ENCODE data around the gene ZNF592. TPM values are rescaled to one million over a fixed set of nuclear protein-coding genes. Genes with fewer than 3 reads are reported as not detected.
A peak's percentile ranks its signal among the peaks of the same experiment; 100 is the strongest.

ZNF592 gene
- total and polyA plus RNA-seq, 2 of the 13 experiments (the other 11 are each of a cell fraction or from before 2014, with no cell fraction given) = 8.2 to 9.8 TPM

- TF ChIP-seq ZNF513 (CRISPR knock-in tag; conservative IDR thresholded peaks at IDR 0.05) = no peak
- TF ChIP-seq ZNF879 (CRISPR knock-in tag; IDR thresholded peaks at IDR 0.05) = no peak
- no peak for TF ChIP-seq DNMT3B (CRISPR knock-in tag; conservative IDR thresholded peaks at IDR 0.05)
- TF ChIP-seq IKZF4 (CRISPR knock-in tag; IDR thresholded peaks at IDR 0.05; ENCODE audit: borderline replicate concordance, low read depth, not compliant biosample characterization) = no peak
- TF ChIP-seq HIC2 (CRISPR knock-in tag; IDR thresholded peaks at IDR 0.05; ENCODE audit: low read depth) = no peak
- TF ChIP-seq ZNF740 (CRISPR knock-in tag; IDR thresholded peaks at IDR 0.05) = peak; percentile 58; the same call in 1 of the 2 replicates
- no peak for TF ChIP-seq ZFX (CRISPR knock-in tag; IDR thresholded peaks at IDR 0.05; ENCODE audit: low read depth)
- no peak for TF ChIP-seq IKZF5 (CRISPR knock-in tag; IDR thresholded peaks at IDR 0.05)
- TF ChIP-seq PRDM10 (CRISPR knock-in tag; IDR thresholded peaks at IDR 0.05; ENCODE audit: low read depth) = no peak
- TF ChIP-seq ZNF280B (CRISPR knock-in tag; IDR thresholded peaks at IDR 0.05; ENCODE audit: borderline replicate concordance) = peak; percentile 6; the same call in 1 of the 2 replicates
- TF ChIP-seq ZNF10 (CRISPR knock-in tag; IDR thresholded peaks at IDR 0.05; ENCODE audit: borderline replicate concordance, low read depth) = no peak
- no peak for TF ChIP-seq PAX8 (CRISPR knock-in tag; IDR thresholded peaks at IDR 0.05; ENCODE audit: borderline replicate concordance)
- no peak for TF ChIP-seq ZNF335 (CRISPR knock-in tag; IDR thresholded peaks at IDR 0.05)
- TF ChIP-seq JDP2 (CRISPR knock-in tag; IDR thresholded peaks at IDR 0.05; ENCODE audit: borderline replicate concordance) = no peak; the same call in 1 of the 2 replicates
- no peak for TF ChIP-seq ATF3 (CRISPR knock-in tag; IDR thresholded peaks at IDR 0.05)
- TF ChIP-seq TMF1 (CRISPR knock-in tag; IDR thresholded peaks at IDR 0.05; ENCODE audit: low read depth) = peak; percentile 78; the same call in 1 of the 2 replicates
Measured at GRCh38 chr15:84748274-84749110, at the start of gene ZNF592 (continued).
